ENCODE results near the gene ZNF770. TPM values are rescaled to one million over a fixed set of nuclear protein-coding genes. Genes with fewer than 3 reads are reported as not detected.

ZNF770 gene
- total and polyA plus RNA-seq, 2 donors (not counting 1 experiment from before 2014, with no cell fraction given): 10.1 to 49.3 TPM

GRCh38 chr15:35003928-35004327 lies 15.8 kb upstream of the ZNF770 start:
- WGBS (ENCODE audit: insufficient coverage): no CpG with 5 or more reads among the region's 3 CpGs
- no peaks in the 10 kb centered on the region for H3K4me1 Mint-ChIP-seq
- H3K4me1 ChIP-seq (ENCODE audit: control insufficient read depth in 2 of 2, insufficient read depth in 2 of 2, low read length in 2 of 2): no peaks in the 10 kb centered on the region
- H3K27ac Mint-ChIP-seq: no peak overlapping the region
- DNase-seq (no peak), ATAC-seq (ENCODE audit: low read depth) (no peak)
- TF ChIP-seq EZH2 (IDR thresholded peaks at IDR 0.05; ENCODE audit: borderline replicate concordance, insufficient read depth, low read depth, low read length, poor library complexity, severe bottlenecking): no peak
- no peak for TF ChIP-seq CTCF (IDR thresholded peaks at IDR 0.05)
- intact Hi-C loops (cut with micrococcal nuclease): no loop called here
- H3K36me3 ChIP-seq (replicated peaks in 1 of 2; ENCODE audit: control extremely low read depth in 1 of 2, control insufficient read depth in 1 of 2, extremely low read depth in 1 of 2, insufficient read depth in 2 of 2, low read length in 1 of 2): no peaks in the 10 kb centered on the region
- no peak overlapping the region for H3K4me2 ChIP-seq (replicated peaks; ENCODE audit: low read depth, low read length, poor library complexity, severe bottlenecking)
- H3K4me3 Mint-ChIP-seq: no peak overlapping the region
- H3K79me2 ChIP-seq (ENCODE audit: control insufficient read depth, insufficient read depth, low read length): no peaks in the 10 kb centered on the region
- POLR2A ChIA-PET: no interaction called here
- peaks cover 5% of the 10 kb centered on the region for H3K27me3 Mint-ChIP-seq
- no peaks in the 10 kb centered on the region for H4K20me1 ChIP-seq (ENCODE audit: control insufficient read depth, insufficient read depth, low read length, poor library complexity, severe bottlenecking)
- no peak overlapping the region for H3K9ac ChIP-seq (ENCODE audit: low read length)
- no peak overlapping the region for H3K27ac ChIP-seq (ENCODE audit: low read length in 2 of 2)
- no peak overlapping the region for H2AFZ ChIP-seq (ENCODE audit: insufficient read depth, low read depth, low read length, poor library complexity, severe bottlenecking)
- H3K9me3 ChIP-seq (ENCODE audit: control extremely low read depth in 1 of 3, control insufficient read depth in 2 of 3, insufficient read depth in 1 of 3, low read length in 2 of 3): no peaks in the 10 kb centered on the region
- no peak overlapping the region for H3K4me3 ChIP-seq (ENCODE audit: control extremely low read depth in 1 of 5, extremely low read depth in 1 of 5, insufficient read depth in 1 of 5, low read depth in 2 of 5, low read length in 4 of 5)
- H3K9me3 Mint-ChIP-seq (ENCODE audit: insufficient read depth): no peaks in the 10 kb centered on the region
- no peaks in the 10 kb centered on the region for H3K27me3 ChIP-seq (replicated peaks in 1 of 4; ENCODE audit: control extremely low read depth in 1 of 4, control insufficient read depth in 3 of 4, insufficient read depth in 4 of 4, low read length in 3 of 4)
- CTCF ChIA-PET: no interaction called here

- Histone ChIP-seq H3K4me3 (ENCODE audit: control extremely low read depth in 1 of 5, extremely low read depth in 1 of 5, insufficient read depth in 1 of 5, low read depth in 2 of 5, low read length in 4 of 5) (no peak overlapping the region), H3K36me3 (replicated peaks in 1 of 2; ENCODE audit: control extremely low read depth in 1 of 2, control insufficient read depth in 1 of 2, extremely low read depth in 1 of 2, insufficient read depth in 2 of 2, low read length in 1 of 2) (no peaks in the 10 kb centered on the region), H3K27me3 (replicated peaks in 1 of 4; ENCODE audit: control extremely low read depth in 1 of 4, control insufficient read depth in 3 of 4, insufficient read depth in 4 of 4, low read length in 3 of 4) (peaks cover 0 to 3% (median 0%) of the 10 kb centered on the region in 4 experiments), H3K4me1 (ENCODE audit: control insufficient read depth in 2 of 2, insufficient read depth in 2 of 2, low read length in 2 of 2) (no peaks in the 10 kb centered on the region), H3K27ac (ENCODE audit: low read length in 2 of 2) (no peak overlapping the region), H3K79me2 (ENCODE audit: control insufficient read depth, insufficient read depth, low read length) (no peaks in the 10 kb centered on the region), H3K9ac (ENCODE audit: low read length) (no peak overlapping the region), H3K4me2 (replicated peaks; ENCODE audit: low read depth, low read length, poor library complexity, severe bottlenecking) (no peak overlapping the region), H3K9me3 (ENCODE audit: control extremely low read depth in 1 of 3, control insufficient read depth in 2 of 3, insufficient read depth in 1 of 3, low read length in 2 of 3) (no peaks in the 10 kb centered on the region), H4K20me1 (ENCODE audit: control insufficient read depth, insufficient read depth, low read length, poor library complexity, severe bottlenecking) (no peaks in the 10 kb centered on the region), H2AFZ (ENCODE audit: insufficient read depth, low read depth, low read length, poor library complexity, severe bottlenecking) (no peak overlapping the region)
- Mint-ChIP-seq H3K27me3 (peaks cover 10% of the 10 kb centered on the region), H3K4me3 (no peak overlapping the region), H3K4me1 (no peaks in the 10 kb centered on the region), H3K27ac (no peak overlapping the region), H3K9me3 (ENCODE audit: insufficient read depth) (no peaks in the 10 kb centered on the region)
- intact Hi-C loops (cut with micrococcal nuclease): no loop called here
- no peak for DNase-seq
- TF ChIP-seq EZH2 (IDR thresholded peaks at IDR 0.05; ENCODE audit: borderline replicate concordance, insufficient read depth, low read depth, low read length, poor library complexity, severe bottlenecking) (no peak), CTCF (IDR thresholded peaks at IDR 0.05) (no peak)
- POLR2A ChIA-PET: interaction anchor here (0.6 kb wide), 1 partner anchor 674 kb away, joined by 6 read pairs; no protein-coding TSS in a partner anchor
- ATAC-seq (ENCODE audit: low read depth): no peak
- CTCF ChIA-PET: no interaction called here
- WGBS (ENCODE audit: insufficient coverage): no CpG with 5 or more reads among the region's 1 CpG
These were observed 12.4 kb upstream of the ZNF770 start for GRCh38 chr15:35000511-35000910.

Measured in B cell (primary cell).